ENCODE measurements around the gene FLT4.

The FLT4 gene

GRCh38 chr5:180626661-180627385 lies 22.6 kb downstream of the FLT4 start:
- DNase-seq (ENCODE audit: low read depth in 1 of 2, low spot score in 1 of 2), result no peak
- in situ Hi-C loops (cut with HindIII; ENCODE audit: low pct_unique_long_range_greater_than_20kb, low sequenced_read_pairs), result no loop called here
- TF ChIP-seq JUND (IDR thresholded peaks at IDR 0.05; ENCODE audit: low read depth), result no peak

- in situ Hi-C loops (cut with HindIII; ENCODE audit: low pct_unique_long_range_greater_than_20kb, low sequenced_read_pairs), result no loop called here
- TF ChIP-seq JUND (IDR thresholded peaks at IDR 0.05; ENCODE audit: low read depth), result no peak
- no peak for DNase-seq (ENCODE audit: low read depth in 1 of 2, low spot score in 1 of 2)
Observed at GRCh38 chr5:180625791-180626660, 23.4 kb downstream of the FLT4 start.

GRCh38 chr5:180625125-180625790 lies 24.1 kb downstream of the FLT4 start:
- DNase-seq (ENCODE audit: low read depth in 1 of 2, low spot score in 1 of 2), result no peak
- no peak for TF ChIP-seq JUND (IDR thresholded peaks at IDR 0.05; ENCODE audit: low read depth)
- in situ Hi-C loops (cut with HindIII; ENCODE audit: low pct_unique_long_range_greater_than_20kb, low sequenced_read_pairs), result no loop called here

- DNase-seq (ENCODE audit: low read depth in 1 of 2, low spot score in 1 of 2), result no peak
- in situ Hi-C loops (cut with HindIII; ENCODE audit: low pct_unique_long_range_greater_than_20kb, low sequenced_read_pairs), result no loop called here
Observed at GRCh38 chr5:180624587-180624986, 24.8 kb downstream of the FLT4 start.

GRCh38 chr5:180623844-180624243 lies 25.6 kb downstream of the FLT4 start:
- in situ Hi-C loops (cut with HindIII; ENCODE audit: low pct_unique_long_range_greater_than_20kb, low sequenced_read_pairs), result no loop called here
- no peak for DNase-seq (ENCODE audit: low read depth in 1 of 2, low spot score in 1 of 2)

More at GRCh38 chr5:180624587-180624986, 24.8 kb downstream of the FLT4 start:
- no peak for TF ChIP-seq JUND (IDR thresholded peaks at IDR 0.05; ENCODE audit: low read depth)

GRCh38 chr5:180623411-180623834 lies 26.0 kb downstream of the FLT4 start:
- TF ChIP-seq JUND (IDR thresholded peaks at IDR 0.05; ENCODE audit: low read depth), result no peak
- no peak for DNase-seq (ENCODE audit: low read depth in 1 of 2, low spot score in 1 of 2)
- in situ Hi-C loops (cut with HindIII; ENCODE audit: low pct_unique_long_range_greater_than_20kb, low sequenced_read_pairs), result no loop called here

More at GRCh38 chr5:180623844-180624243, 25.6 kb downstream of the FLT4 start:
- TF ChIP-seq JUND (IDR thresholded peaks at IDR 0.05; ENCODE audit: low read depth), result no peak

GRCh38 chr5:180622910-180623309 lies 26.5 kb downstream of the FLT4 start:
- DNase-seq (ENCODE audit: low read depth in 1 of 2, low spot score in 1 of 2), result no peak
- TF ChIP-seq JUND (IDR thresholded peaks at IDR 0.05; ENCODE audit: low read depth), result no peak
- in situ Hi-C loops (cut with HindIII; ENCODE audit: low pct_unique_long_range_greater_than_20kb, low sequenced_read_pairs), result no loop called here

- in situ Hi-C loops (cut with HindIII; ENCODE audit: low pct_unique_long_range_greater_than_20kb, low sequenced_read_pairs), result no loop called here
- no peak for DNase-seq (ENCODE audit: low read depth in 1 of 2, low spot score in 1 of 2)
- TF ChIP-seq JUND (IDR thresholded peaks at IDR 0.05; ENCODE audit: low read depth), result no peak
Observed at GRCh38 chr5:180621311-180621710, 28.1 kb downstream of the FLT4 start.

- no peak for TF ChIP-seq JUND (IDR thresholded peaks at IDR 0.05; ENCODE audit: low read depth)
- in situ Hi-C loops (cut with HindIII; ENCODE audit: low pct_unique_long_range_greater_than_20kb, low sequenced_read_pairs), result no loop called here
- DNase-seq (ENCODE audit: low read depth in 1 of 2, low spot score in 1 of 2), result no peak
Observed at GRCh38 chr5:180620014-180620413, 29.4 kb downstream of the FLT4 start.

GRCh38 chr5:180619563-180619915 lies 29.9 kb downstream of the FLT4 start:
- TF ChIP-seq JUND (IDR thresholded peaks at IDR 0.05; ENCODE audit: low read depth), result no peak
- in situ Hi-C loops (cut with HindIII; ENCODE audit: low pct_unique_long_range_greater_than_20kb, low sequenced_read_pairs), result no loop called here
- no peak for DNase-seq (ENCODE audit: low read depth in 1 of 2, low spot score in 1 of 2)

- DNase-seq (ENCODE audit: low read depth in 1 of 2, low spot score in 1 of 2), result peak in 1 of 2 experiments; percentile 58
- in situ Hi-C loops (cut with HindIII; ENCODE audit: low pct_unique_long_range_greater_than_20kb, low sequenced_read_pairs), result no loop called here
Observed at GRCh38 chr5:180618829-180619562, 30.4 kb downstream of the FLT4 start.

GRCh38 chr5:180618487-180618828 lies 30.9 kb downstream of the FLT4 start:
- no peak for DNase-seq (ENCODE audit: low read depth in 1 of 2, low spot score in 1 of 2)
- TF ChIP-seq JUND (IDR thresholded peaks at IDR 0.05; ENCODE audit: low read depth), result no peak
- in situ Hi-C loops (cut with HindIII; ENCODE audit: low pct_unique_long_range_greater_than_20kb, low sequenced_read_pairs), result no loop called here

More at GRCh38 chr5:180618829-180619562, 30.4 kb downstream of the FLT4 start:
- TF ChIP-seq JUND (IDR thresholded peaks at IDR 0.05; ENCODE audit: low read depth), result no peak
